Vagina (tissue), 2 donors: ENCODE measurements around the gene HS6ST2.

Experiments used
- CTCF ChIP-seq, 3 experiments: fragments of 450-650 bp in 2 of 3; fragments of 200-600 bp in 1 of 3; sonication (generic) in 1 of 3; IDR thresholded peaks; one replicate each; pipeline ENCODE4 v1.5.1; 2017 to 2019; ENCODE audit warnings: antibody characterized with exemption in 3 of 3, mild to moderate bottlenecking in 2 of 3, moderate library complexity in 2 of 3
- POLR2A ChIP-seq, 2 donors: fragments of 450-650 bp; IDR thresholded peaks; one replicate each; pipeline ENCODE4 v1.6.1; 2017; ENCODE audit warnings: antibody characterized with exemption in 2 of 2, mild to moderate bottlenecking in 2 of 2, moderate library complexity in 2 of 2

- TF ChIP-seq CTCF (IDR thresholded peaks at IDR 0.05) (no peak), POLR2A (IDR thresholded peaks at IDR 0.05) (no peak)
Observed at GRCh38 chrX:132657876-132658275, 300.6 kb downstream of the HS6ST2 start.
